Measurements from ENCODE around the gene ZNF670.
"Not testable (repeated sequence)": the region's sequence is repeated elsewhere in the genome, so short reads cannot be mapped to it uniquely, and the experiment has no call there.

The ZNF670 gene

DNA sequence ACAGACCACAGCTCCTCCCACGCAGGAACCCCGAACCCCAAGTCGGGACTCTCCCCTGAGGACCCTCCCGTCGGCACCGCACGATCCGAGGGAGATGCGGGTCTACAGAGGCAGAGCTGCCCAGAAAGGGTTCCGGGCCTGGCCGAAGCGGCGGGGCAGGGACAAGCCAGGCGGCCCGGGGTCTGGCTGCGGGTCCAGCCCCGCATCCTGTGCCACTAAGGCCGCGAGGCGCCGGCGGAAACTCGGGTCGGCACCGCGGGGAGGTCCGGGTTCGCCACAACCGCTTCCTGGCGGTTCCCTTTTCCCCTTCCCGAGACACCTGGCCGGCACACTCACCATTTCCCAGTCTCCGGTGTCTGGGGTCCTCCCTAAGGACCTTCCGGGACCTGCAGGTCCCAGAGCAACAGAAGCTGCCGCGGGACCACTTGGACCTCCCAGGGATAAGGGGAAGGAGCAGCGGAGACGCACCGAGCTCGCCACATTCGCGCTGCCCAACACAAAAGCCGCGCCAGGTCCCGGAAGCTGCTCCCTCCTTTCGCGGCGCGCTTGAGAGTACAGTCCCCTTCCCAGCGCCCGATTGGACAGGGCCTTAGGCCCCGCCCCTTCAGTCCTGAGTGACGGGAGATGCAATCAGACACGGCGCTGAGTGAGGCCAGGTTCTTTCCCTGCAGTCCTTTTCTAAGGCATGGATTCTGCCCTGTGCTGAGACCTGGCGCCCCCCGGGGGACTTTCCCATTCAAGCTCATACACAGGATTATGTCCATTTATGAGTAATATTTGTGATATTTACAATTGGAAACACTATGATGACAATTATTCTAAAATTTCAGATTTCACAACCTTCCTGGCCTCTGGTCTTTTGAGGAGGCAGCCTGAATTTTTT, at the start of gene ZNF670:
Gene ZNF670, minus strand, starts transcription at position 554 of the 883 bp plus-strand sequence. Its CDS starts 215 bp downstream, at position 339.
- peak; percentile 69 for DNase-seq

DNA sequence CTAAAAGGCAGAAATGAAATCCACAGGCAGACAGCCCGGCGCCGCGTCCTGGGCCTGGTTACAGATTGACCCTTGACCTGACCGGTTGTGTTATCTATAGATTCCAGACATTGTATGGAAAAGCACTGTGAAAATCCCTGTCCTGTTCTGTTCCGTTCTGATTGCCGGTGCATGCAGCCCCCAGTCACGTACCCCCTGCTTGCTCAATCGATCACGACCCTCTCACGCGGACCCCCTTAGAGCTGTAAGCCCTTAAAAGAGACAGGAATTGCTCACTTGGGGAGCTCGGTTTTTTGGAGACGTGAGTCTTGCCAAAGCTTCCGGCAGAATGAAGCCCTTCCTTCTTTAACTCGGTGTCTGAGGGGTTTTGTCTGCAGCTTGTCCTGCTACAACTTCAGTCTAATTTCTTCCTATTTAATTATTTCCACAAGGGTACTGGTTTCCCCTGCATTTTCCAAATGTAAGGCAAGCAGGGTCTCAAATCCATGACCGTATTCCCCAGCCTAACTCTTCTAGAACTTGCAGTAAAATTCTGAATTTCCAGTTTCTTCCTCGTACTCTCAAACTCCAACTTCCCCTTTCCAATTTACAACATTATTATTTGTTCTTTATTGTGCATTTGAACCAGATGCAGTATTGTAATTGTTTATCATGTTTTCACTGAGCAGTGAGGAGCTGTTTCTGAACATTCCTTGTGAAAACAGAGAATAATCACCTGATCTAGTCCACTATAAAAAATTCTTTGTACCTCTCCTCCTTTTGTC, 49.1 kb upstream of the ZNF670 start:
- not testable (repeated sequence) for DNase-seq

DNA sequence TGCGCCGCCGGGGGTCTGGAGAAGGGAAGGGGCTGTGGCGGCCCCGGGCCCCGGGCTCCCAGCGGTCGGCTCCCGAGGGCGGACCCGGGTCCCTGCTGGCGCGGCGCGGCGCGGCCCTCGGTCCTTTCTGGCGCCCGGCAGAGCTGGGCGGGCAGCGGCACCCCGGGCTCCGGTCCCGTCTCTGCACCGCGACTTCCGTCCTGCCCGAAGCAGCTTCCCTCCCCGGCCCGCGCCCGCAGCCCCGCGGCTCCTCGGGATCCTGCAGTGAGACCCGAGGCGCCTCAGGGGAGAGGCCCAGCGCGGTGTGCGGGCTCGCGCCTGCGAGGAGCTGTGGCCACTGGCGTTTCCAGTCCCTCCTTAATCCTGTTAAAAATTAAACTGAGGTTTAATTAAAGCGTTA, 48.0 kb upstream of the ZNF670 start:
- not testable (repeated sequence) for DNase-seq

DNA sequence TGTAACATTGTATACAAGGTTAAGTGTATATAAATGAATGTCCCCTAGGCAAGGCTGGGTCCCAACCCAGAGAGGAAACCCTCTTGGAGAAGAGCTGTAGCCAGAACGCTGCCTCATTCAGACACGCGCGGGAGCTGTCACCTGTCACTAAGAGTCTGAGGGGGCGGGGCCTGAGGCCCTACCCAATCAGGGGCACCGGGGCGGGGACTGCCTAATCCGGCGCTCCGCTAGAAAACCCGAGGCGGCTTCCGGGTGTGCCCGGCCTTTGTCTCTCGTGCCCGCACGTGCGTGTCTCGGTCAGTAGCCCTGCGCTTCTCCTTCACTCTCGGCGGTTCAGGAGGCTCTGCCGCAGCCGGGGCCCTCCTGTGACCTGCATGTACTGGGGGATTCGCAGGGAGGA, 47.6 kb upstream of the ZNF670 start:
- not testable (repeated sequence) for DNase-seq

DNA sequence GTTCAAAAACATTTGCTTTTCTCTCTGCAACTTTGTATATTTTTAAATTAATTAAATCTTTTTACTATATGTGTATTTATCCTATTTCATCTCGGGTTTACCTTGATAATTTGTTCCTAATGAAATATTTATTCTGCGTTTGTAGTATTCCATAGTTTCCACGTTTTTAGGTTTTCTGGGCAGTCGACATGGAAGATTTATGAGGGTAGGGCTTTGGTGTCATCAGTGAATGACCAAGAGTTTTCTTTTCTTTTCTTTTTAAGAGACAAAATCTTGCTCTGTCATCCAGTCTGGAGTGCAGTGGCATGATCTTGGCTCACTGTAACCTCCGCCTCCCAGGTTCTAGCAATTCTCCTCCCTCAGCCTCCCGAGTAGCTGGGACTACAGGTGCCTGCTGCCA, 42.8 kb upstream of the ZNF670 start:
- DNase-seq = no peak

DNA sequence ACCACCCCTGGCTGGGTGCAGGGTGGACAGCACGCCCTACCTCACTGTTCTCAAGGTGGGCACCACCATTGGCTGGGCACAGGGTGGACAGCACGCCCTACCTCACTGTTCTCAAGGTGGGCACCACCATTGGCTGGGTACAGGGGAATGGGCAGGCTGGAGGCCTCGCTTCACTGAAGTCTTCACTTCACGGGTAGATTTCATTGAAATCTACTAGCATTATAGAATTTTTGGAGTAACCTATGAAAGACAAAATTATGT, 41.7 kb upstream of the ZNF670 start:
- not testable (repeated sequence) for DNase-seq

DNA sequence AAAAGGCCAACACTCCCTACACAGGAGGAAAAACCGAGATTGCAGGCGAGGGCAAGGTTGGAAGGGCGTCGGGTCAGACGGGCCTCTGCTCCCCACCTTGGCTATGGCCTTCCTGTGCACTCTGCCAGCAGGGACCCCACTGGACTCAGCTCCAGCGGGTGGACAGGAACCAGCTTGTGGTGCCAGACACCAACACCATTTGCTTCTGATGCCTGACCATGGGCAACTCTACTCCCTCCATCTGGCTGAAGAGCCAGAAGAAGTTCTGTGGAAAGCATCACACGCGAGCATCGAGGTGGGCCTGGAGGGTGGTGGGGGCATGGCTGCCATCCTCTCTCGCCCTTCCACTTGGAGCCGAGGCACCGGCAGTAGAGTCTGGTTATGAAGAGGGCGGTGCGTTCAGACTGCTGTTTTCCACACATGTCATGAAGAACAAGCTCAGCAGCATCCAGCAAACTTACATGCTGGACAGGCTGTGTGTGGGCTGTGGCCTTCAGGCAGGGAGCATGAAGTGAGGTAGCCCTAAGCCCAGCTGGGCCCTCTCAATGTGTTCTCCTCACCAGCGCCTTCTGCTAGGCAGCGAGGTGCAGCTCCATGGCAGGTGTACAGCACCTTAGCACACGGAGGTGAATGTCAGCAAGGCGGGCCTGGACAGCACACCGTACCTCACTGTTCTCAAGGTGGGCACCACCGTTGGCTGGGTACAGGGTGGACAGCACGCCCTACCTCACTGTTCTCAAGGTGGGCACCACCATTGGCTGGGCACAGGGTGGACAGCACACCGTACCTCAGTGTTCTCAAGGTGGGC, 41.2 kb upstream of the ZNF670 start:
- no peak for DNase-seq

DNA sequence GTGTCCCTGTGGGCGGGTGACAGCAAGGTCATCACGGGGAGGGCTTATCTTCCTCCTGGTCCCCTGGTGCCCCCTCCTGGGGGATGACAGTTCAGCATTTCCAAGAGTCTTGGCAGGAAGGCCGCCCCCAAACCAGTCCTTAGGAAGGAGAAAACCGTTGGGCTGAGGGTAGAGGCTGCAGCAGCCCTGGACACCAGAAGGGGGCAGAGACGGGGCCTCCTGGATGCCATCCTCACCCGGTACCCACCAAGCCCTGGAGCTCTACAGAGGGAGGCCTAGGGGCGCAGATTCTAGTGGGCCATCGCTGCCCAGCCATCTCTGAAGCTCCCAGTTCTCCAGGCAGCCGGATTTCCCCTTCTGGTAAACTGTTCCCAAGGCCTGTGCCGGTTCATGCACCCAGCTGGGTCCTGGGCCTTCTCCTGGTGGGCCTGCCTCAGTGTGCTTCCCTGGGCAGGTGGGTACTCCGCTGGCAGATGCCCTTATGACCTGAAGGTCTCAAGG, 40.4 kb upstream of the ZNF670 start:
- no peak for DNase-seq

DNA sequence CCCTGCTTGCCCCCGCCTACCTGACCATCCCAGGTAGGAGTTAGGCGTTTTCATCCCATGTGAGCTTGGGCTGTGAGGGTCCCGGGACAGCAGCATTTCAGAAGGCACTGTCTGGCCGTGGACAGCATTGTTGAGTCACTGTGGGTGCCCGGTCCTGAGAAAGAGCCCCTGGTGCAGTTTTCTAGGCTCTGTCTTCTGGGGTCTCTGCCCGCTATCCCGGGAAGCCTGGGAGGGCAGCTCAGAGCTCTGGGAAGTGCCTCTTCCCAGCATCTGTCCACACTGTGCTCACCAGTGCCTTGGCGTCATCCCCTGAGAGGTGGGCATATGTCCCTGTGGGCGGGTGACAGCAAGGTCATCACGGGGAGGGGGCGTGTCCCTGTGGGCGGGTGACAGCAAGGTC, 36.9 kb upstream of the ZNF670 start:
- no peak for DNase-seq

DNA sequence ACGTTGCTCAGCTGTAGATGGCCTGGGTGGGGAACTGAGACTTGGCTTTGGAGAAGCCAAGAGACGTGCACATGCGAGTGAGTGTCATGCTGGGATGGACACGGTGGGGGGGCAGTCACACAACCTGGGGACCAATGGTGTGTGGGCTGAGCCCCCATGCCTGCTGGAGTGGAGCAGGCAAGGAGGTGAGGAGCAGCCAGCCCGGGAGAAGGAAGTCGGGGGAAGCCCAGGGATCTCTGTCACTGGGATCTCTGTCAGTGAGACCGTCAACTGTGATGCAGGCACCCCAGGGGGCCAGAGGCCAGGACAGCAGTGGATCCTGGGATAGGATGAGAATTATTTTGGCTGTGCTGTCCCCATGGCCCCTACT, 36.5 kb upstream of the ZNF670 start:
- DNase-seq = no peak

DNA sequence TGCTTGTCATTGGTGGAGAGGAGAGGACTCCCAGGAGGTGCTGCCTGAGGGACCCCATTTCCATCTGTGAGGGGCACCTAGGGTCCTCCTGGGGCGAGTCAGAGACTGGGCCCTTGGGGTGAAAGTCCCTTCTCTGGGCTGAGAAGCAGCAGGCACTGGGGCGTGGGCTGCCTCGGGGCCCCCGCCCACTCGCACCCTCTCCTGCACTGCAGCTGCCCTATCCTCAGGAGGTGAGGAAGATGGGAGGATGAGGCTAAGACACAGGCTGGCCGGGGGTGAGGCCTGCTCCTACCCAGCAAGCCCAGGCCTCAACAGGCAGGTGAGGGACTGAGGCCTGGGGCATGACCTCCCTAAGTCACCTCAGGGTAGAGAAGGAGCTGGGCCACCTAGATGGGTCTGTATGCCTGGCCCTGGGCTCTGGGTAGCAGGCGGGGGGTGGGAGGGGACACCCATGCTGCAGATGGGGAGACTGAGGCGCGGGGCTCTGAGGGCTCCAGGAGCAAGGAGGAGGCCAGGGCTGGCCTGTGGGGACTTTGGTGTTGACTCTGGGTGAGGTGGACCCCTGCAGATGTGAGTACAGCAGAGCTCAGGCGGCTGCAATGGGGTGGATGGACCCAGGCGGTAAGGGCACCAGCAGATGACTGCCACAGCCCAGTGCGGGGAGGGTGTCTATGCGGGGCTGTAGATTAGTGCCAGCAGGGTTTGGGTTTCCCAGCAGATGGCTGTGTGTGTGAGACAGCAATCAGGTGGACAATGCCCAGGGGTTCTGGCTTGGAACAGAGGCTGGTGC, 35.9 kb upstream of the ZNF670 start:
- DNase-seq = no peak

DNA sequence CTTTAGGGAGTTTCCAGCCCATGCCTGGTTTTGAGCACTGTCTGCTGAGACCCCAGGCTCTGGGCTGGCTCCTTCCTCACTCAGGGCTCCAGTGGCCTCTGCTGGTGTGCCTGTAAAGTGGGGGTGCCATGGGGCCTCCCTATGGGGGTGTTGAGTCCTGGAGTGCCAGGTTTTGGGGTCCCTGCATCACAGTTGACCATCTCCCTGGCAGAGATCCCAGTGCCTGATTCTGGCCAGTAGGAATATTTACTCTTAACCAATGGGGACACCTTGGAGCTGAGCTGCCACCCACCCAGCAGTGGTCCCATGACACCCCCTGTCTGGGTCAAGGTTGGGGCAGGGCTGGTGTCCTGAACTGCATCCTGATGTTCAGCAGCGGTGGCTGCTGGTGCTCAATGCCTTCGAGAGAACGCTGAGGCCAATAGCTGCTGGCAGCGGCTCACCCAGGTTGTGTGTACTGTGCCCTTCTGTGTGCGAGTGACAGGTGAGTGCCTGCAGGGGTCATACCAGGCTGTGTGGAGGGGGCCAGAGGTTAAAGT, 35.2 kb upstream of the ZNF670 start:
- no peak for DNase-seq

DNA sequence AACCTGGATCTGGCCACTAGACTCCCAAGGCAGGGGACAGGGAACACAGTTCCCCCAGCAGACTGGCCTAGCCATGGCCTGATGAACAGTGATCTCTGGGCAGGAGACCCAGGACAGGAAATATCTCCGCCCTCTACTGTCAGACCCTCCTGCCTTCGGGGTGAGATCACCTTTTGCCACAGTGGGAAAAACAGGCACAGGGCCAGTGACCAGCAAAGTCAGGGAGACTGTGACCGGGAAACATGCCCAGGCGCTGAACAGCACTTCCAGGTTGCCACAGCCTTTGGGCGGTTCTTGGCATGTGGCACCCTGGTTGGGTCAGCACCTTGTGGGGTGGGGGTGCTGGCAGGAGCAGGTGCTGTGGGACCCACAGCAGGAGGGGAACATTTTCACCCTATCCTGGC, 34.5 kb upstream of the ZNF670 start:
- DNase-seq = no peak

DNA sequence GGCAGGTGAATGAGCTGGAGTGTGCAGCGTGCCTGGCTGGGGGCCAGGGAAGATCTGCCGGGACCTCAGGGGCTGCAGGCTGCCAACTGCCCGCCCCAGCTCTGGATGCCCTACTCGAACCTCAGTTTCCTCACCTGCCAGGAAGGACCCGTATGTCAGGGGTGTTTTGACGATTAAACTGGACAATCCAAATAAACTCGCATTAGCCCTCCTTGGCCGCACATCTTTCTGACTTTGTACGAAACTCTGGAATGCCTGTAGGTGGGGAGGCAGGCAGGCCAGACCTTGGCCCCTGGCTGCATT, 33.8 kb upstream of the ZNF670 start:
- DNase-seq = no peak

DNA sequence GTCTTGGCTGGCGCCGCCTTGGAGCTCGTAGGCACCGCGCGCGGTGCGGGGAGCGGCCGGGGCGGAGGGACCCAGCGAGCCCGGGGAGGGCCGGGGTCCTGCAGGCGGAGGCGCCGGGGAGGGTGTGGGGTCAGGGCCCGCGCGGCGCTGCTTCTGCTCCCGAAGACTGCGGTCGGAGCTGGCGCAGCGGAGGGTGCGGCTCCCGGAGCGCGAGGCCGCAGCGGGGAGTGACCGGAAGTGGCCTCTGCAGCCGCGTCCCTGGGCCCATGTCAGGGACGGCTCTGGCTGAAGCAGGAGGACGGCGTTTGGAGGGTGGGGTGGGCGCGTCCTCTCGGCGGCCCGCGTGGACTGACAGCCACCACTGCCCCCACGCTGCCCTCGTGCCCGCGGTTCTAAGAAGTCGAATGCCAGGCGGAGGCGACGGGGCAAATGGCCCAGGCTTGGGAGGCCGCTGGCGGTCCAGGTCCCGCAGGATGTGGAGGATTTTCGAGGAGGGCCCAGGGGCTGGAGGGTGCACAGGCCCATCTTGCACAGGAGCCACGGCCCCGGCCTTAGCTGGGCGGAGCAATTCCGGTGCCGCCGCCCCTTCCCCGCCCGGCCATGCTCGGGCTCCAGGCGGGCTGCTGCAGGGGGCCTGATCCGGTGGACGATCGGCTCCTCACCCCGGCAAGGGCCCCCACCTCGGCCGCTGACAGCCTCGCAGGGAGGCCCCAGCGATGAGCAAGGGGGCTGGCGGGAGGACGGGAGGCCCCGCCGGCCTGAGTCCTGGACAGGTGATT, 33.3 kb upstream of the ZNF670 start:
- no peak for DNase-seq

DNA sequence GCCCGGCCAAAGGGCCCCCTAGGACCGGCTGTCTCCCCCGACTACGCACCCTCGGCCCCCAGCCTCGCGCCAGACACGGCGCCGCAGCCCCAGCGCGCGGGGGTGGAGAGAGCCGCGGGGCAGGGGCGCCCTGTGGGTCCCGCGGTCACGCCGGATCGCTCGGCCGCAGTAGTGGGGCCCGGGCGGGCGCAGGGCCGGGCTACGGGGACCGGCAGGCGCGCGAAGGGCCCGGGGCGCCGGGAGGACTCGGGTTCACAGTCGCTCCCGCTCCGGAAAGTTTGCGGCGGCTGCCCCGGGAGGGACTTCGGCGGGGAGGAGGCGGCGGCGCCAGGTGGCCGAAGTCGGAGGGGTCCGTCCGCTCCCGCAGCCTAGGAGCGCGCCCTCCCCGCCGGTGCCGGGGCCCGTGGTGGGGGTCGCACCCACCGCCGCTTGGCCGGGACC, 32.7 kb upstream of the ZNF670 start:
- DNase-seq = no peak

DNA sequence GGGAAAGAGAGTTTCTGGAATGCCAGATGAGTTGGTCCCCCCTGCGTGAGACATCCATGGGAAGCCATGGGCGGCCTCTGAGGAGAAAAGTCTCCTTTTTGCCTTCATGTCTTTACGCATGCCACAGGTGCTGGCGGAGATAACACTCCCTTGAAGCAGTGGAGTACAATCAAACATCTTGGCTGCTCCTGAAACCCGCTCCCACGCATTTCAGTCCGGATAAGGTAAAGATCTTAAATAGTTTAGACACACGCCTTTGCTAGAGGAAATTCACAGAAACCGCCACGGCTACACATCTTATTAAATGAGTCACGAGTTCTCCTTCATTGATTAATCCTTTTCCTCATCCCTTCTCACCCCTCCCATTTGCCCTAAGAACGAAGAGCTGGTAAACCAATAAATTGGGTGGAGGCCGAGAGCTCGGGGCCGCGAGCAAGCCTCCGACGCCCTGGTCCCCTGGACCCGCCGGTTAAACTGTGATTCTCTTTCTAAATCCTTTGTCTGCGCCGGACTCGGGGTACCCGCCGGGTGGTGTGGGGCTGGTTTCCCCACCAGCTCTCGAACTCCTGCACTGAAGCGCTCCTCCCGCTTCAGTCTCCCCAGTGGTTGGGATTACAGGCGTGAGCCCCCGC, 32.1 kb upstream of the ZNF670 start:
- DNase-seq = no peak

DNA sequence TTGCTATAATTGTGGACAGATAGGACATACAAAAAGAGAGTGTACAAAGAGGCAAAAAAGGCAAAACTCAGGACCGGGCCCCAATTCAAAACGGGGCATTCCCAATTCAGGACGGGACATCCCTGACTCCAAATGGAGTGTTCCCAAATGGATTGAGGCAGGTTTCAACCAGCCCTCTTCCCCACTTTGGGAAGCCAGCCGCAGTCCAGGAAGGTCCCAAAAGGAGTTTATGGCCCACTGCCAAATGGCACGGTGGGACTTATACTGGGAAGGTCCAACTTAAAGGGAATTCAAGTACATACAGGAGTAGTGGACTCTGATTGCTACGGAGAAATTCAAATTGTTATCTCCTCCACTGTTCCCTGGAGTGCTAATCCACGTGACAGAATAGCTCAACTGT, 29.1 kb upstream of the ZNF670 start:
- DNase-seq = no peak

DNA sequence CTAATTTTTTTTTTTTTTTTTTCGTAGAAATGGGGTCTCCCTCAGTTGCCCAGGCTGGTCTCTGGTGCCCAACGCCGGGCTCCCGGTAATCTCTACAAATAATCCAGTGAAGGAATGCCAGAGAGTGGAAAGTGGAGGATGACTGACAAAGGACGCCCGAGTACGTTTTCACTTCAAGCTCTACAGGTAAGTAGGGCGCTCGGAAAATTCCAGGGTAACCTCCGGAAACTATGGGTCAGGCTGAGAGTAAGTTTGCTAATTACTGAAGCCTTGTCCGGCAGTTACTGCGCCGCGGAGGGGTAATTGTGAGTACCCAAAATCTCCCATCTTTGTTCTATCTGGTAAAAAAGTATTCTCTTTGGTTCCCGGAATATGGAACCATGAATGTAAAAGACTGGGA, 27.4 kb upstream of the ZNF670 start:
- DNase-seq = no peak

DNA sequence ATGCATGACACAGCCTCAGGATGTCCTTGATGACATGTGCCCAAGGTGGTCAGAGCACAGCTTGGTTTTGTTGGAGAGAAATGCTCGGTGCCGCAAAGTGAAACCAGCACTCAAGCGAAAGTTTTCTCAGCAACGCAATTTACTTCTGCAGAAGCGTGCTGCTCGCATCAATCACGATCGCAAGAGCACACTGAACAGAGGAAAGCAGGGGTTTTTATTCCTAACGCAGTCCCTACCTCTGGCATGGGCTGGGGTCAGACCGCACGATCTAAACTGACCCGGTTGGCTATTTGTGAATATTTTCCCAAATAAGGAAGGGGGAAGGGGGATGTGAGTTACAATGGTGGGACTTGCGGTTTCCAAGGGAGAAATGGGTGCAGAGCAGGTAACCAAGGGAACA, 26.4 kb upstream of the ZNF670 start:
- DNase-seq = no peak

Data from activated CD4-positive, alpha-beta T cell treated with anti-CD3 and anti-CD28 coated beads for 1 hour (primary cell).